A673 (cell line): ENCODE data around the gene ARHGAP11A. TPM values are rescaled to one million over a fixed set of nuclear protein-coding genes. Genes with fewer than 3 reads are reported as not detected.

Source experiments
- BruUV-seq: library from RNA; stranded (reverse); fragments of 400-500 nt; replicated peaks from 2 replicates; lab custom pipeline; 2021; lab: Mats Ljungman, UMichigan
- CTCF ChIA-PET: fragments of 300-600 bp; sonication (Branson Sonifier 250); formaldehyde crosslinking; loops from one replicate; lab custom pipeline; 2022; ENCODE audit warnings: antibody characterized with exemption; lab: Charles Lee
- POLR2A ChIA-PET: fragments of 300-600 bp; sonication (Branson Sonifier 250); formaldehyde crosslinking; loops from one replicate; lab custom pipeline; 2022; ENCODE audit warnings: antibody characterized with exemption; ENCODE audit not compliant: low non-redundant PET; lab: Charles Lee
- DNase-seq: peaks from one replicate; pipeline ENCODE4 v3.0.0-alpha.2; 2015; ENCODE audit warnings: low spot score
- H3K27ac ChIP-seq: fragments of 200-600 bp; sonication (generic); 2 replicates; pipeline ENCODE4 v1.5.1; 2016; ENCODE audit warnings: mixed run types, low read depth, mild to moderate bottlenecking, mixed read lengths, antibody characterized with exemption, low read length; ENCODE audit not compliant: poor library complexity, severe bottlenecking
- H3K27me3 ChIP-seq: fragments of 200-600 bp; sonication (generic); replicated peaks from 2 replicates; pipeline ENCODE4 v1.6.1; 2017; ENCODE audit warnings: mixed run types, low read depth, mild to moderate bottlenecking, mixed read lengths, antibody characterized with exemption, low read length; ENCODE audit not compliant: insufficient read depth, poor library complexity
- H3K36me3 ChIP-seq: fragments of 200-600 bp; sonication (generic); 2 replicates; pipeline ENCODE4 v1.6.1; 2016; ENCODE audit warnings: mixed run types, mild to moderate bottlenecking, mixed read lengths, antibody characterized with exemption, low read length; ENCODE audit not compliant: insufficient read depth, poor library complexity, severe bottlenecking
- H3K4me1 ChIP-seq: fragments of 200-600 bp; sonication (generic); 2 replicates; pipeline ENCODE4 v1.6.1; 2017; ENCODE audit warnings: mixed run types, mild to moderate bottlenecking, mixed read lengths, antibody characterized with exemption, low read length; ENCODE audit not compliant: insufficient read depth, poor library complexity, severe bottlenecking
- H3K4me3 ChIP-seq: fragments of 200-600 bp; sonication (generic); 2 replicates; pipeline ENCODE4 v1.5.1; 2016; ENCODE audit warnings: low read depth, mixed run types, mild to moderate bottlenecking, mixed read lengths, low read length; ENCODE audit not compliant: poor library complexity, severe bottlenecking
- H3K9me3 ChIP-seq: fragments of 200-600 bp; sonication (generic); 2 replicates; pipeline ENCODE4 v1.6.1; 2016; ENCODE audit warnings: mixed run types, low read depth, mild to moderate bottlenecking, mixed read lengths, antibody characterized with exemption, low read length; ENCODE audit not compliant: poor library complexity, severe bottlenecking
- CTCF ChIP-seq: fragments of 300-800, 200-600 bp; sonication (generic); conservative IDR thresholded peaks from 2 replicates; pipeline ENCODE4 v1.5.1; 2017; ENCODE audit warnings: low read depth, mild to moderate bottlenecking, antibody characterized with exemption, low read length, moderate library complexity, mixed read lengths
- EZH2 ChIP-seq: fragments of 200-600 bp; sonication (generic); IDR thresholded peaks from 2 replicates; pipeline ENCODE4 v1.6.1; 2017; ENCODE audit warnings: borderline replicate concordance, low read depth, mild to moderate bottlenecking, mixed read lengths, antibody characterized with exemption, low read length; ENCODE audit not compliant: poor library complexity, severe bottlenecking
- intact Hi-C: fragments of 100-400 bp; cut with micrococcal nuclease; formaldehyde crosslinking; loops from one replicate; pipeline ENCODE4 v1.10.0; 2022; ENCODE audit not compliant: unreplicated experiment
- total RNA-seq: library from RNA; stranded (reverse); gene quantifications from 2 replicates; pipeline ENCODE4 v1.2.3, GENCODE V29; 2021

The ARHGAP11A gene
- total RNA-seq, 1 experiment from 2014 or later, result 173 TPM

GRCh38 chr15:32657941-32658340 is 42.6 kb downstream of the ARHGAP11A start:
- Histone ChIP-seq H3K27ac (no peak overlapping the region), H3K4me3 (no peak overlapping the region), H3K4me1 (no peaks in the 10 kb centered on the region), H3K27me3 (no peaks in the 10 kb centered on the region), H3K36me3 (no peaks in the 10 kb centered on the region), H3K9me3 (no peaks in the 10 kb centered on the region)
- ChIA-PET POLR2A (no interaction called here), CTCF (no interaction called here)
- no peak for TF ChIP-seq EZH2
- no peak for TF ChIP-seq CTCF
- BruUV-seq, result no TSS peak
- intact Hi-C loops, result loop anchor here (5.0 kb wide), 1 partner anchor 474 kb away; no protein-coding TSS in a partner anchor
- no peak for DNase-seq

GRCh38 chr15:32659340-32660155 is 44.2 kb downstream of the ARHGAP11A start:
- H3K4me3 ChIP-seq, result no peak overlapping the region
- no peaks in the 10 kb centered on the region for H3K36me3 ChIP-seq
- H3K4me1 ChIP-seq, result no peaks in the 10 kb centered on the region
- no peak for DNase-seq
- TF ChIP-seq EZH2, result no peak
- no peak for TF ChIP-seq CTCF
- no peaks in the 10 kb centered on the region for H3K9me3 ChIP-seq
- CTCF ChIA-PET, result interaction anchor here (1.4 kb wide), 1 partner anchor 296 kb away, joined by 6 read pairs; no protein-coding TSS in a partner anchor
- no peak overlapping the region for H3K27ac ChIP-seq
- no TSS peak for BruUV-seq
- intact Hi-C loops, result loop anchor here (5.0 kb wide), 3 partner anchors 278 to 473 kb away; no protein-coding TSS in a partner anchor
- POLR2A ChIA-PET, result no interaction called here
- H3K27me3 ChIP-seq, result no peaks in the 10 kb centered on the region

- ChIA-PET POLR2A (no interaction called here), CTCF (interaction anchor here (1.7 kb wide), 1 partner anchor 272 kb away, joined by 16 read pairs; no protein-coding TSS in a partner anchor)
- intact Hi-C loops, result loop anchor here (2.0 to 5.0 kb wide), 3 partner anchors 274 to 331 kb away; no protein-coding TSS in a partner anchor
Measured at GRCh38 chr15:32663671-32664070, 48.4 kb downstream of the ARHGAP11A start.

More at GRCh38 chr15:32663671-32664070, 48.4 kb downstream of the ARHGAP11A start:
- no peak for TF ChIP-seq EZH2
- TF ChIP-seq CTCF, result no peak
- Histone ChIP-seq H3K27me3 (no peaks in the 10 kb centered on the region), H3K4me1 (no peaks in the 10 kb centered on the region), H3K27ac (no peak overlapping the region), H3K9me3 (no peaks in the 10 kb centered on the region), H3K36me3 (no peaks in the 10 kb centered on the region), H3K4me3 (no peak overlapping the region)
- BruUV-seq, result no TSS peak
- DNase-seq, result no peak
